Posterior cingulate gyrus (tissue), 11 donors: ENCODE data around the gene NEK11.
A peak's percentile ranks its signal among the peaks of the same experiment; 100 is the strongest.
"Not testable (repeated sequence)": the region's sequence is repeated elsewhere in the genome, so short reads cannot be mapped to it uniquely, and the experiment has no call there.

Experiments
- DNase-seq, 10 donors: peaks; one replicate each; pipeline versions ENCODE4 v3.0.0 to v3.0.0-alpha.2; 2020 to 2021; ENCODE audit warnings: mixed read lengths in 3 of 10
- intact Hi-C: fragments of 100-400 bp; cut with DNase I; formaldehyde crosslinking; loops from one replicate; pipeline ENCODE4 v1.15.1; 2023

The NEK11 gene

DNA sequence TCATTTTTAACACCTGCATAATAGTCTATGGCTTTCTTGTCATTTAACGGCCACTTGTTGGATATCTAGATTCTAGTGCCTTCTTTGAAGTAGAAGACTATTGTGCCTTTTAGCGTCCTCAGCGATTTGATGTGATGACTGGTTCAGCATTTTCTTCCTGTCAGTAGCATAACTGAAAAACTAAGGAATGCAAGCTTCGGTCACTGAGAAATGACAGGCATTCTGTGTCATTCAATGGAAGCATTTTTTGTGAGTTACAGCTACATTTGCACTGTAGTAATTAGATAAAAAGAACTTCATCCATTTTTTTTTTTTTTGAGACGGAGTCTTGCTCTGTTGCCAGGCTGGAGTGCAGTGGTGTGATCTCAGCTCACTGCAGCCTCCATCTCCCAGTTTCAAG lies 10.3 kb downstream of the NEK11 start:
- DNase-seq = no peak
- intact Hi-C loops = no loop called here

DNA sequence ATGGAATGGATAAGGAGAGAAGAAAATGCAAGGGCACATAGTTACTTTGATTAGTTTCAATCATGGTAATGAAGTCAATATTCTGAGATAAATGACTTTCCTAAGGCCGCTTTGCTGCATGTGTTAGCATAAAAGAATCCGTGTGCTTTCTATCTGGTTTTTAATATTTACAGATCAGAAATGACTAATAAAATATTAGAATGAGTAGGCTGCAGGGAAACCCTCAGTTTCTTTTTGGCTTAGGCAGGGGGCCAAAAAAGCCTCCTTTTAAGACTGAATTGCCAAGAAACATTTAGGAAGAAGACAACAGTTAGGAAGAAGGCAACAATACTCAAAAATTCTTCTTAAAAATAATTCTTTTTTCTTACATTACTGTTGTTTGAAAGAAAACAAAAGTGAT lies 11.6 kb downstream of the NEK11 start:
- intact Hi-C loops = no loop called here
- no peak for DNase-seq

DNA sequence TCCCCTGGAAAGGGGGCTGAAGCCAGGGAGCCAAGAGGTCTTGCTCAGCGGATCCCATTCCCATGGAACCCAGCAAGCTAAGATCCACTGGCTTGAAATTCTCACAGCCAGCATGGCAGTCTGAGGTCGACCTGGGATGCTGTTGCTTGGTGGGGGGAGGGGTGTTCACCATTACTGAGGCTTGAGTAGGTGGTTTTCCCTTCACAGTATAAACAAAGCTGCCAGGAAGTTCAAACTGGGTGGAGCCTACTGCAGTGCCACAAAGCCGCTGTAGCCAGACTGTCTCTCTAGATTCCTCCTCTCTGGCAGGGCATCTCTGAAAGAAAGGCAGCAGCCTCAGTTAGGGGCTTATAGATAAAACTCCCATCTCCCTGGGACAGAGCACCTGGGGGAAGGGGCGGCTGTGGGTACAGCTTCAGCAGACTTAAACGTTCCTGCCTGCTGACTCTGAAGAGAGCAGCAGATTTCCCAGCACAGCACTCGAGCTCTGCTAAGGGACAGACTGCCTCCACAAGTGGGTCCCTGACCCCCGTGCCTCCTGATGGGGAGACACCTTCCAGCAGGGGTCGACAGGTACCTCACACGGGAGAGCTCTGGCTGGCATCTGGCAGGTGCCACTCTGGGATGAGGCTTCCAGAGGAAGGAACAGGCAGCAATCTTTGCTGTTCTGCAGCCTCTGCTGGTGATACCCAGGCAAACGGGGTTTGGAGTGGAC lies 15.8 kb downstream of the NEK11 start:
- DNase-seq = peak in 2 of 10 donors; percentile 62 to 70
- intact Hi-C loops = not testable (repeated sequence)

DNA sequence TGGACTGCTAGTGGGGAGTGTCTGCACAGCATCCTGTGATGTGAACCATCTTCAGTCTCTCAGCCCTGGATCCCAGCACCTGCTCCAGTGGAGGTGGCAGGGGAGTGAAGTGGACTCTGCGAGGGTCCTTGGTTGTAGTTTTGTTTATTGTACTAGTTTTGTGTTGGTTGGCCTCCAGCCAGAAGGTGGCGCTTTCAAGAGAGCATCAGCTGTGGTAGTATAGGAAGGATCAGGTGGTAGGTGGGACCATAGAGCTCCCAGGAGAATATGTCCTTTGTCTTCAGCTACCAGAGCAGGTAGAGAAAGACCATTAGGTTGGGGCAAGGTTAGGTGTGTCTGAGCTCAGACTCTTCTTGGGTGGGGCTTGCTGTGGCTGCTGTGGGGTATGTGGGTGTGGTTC lies 20.9 kb downstream of the NEK11 start:
- DNase-seq = no peak
- intact Hi-C loops = no loop called here

DNA sequence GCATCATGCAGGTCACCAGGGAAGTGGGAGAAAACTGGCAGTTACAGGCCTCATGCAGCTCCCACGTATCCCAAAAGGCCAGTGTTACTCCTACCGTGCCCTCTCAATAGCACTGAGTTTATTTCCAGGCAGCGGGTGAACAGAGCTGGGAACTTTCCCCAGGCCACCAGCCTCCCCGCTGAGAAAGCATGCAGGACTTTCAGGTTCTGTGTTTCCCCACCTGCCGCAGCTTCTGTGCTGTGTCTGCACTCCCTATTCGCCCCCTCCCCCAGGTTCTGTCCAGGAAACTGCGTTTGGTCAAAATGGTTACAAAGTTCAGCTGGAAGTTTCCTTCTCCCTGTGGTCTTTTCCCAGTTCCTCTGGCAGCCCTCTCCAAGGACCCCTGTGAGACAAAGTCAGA lies 21.4 kb downstream of the NEK11 start:
- DNase-seq = no peak
- intact Hi-C loops = no loop called here

DNA sequence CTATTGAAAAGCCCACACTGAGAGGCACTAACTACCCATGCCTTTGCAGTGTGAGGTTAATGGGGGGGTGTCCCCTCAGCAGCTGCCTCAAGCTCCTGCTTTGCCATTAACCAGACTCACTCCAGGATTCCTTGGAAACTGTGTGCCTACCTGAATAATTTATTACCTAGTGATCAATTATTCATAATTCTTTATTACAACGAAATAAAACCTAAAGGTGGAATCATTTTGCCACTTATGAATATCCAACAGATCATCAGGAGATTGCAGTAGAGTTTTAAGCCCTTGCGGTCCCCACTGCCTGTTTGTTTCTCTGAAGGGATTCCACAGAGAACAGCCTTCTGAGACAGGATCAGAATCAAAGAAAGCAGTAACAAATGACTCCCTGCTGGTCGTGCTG lies 23.3 kb downstream of the NEK11 start:
- intact Hi-C loops = loop anchor here (5.0 kb wide), 1 partner anchor 977 kb away; no protein-coding TSS in a partner anchor
- DNase-seq = no peak

DNA sequence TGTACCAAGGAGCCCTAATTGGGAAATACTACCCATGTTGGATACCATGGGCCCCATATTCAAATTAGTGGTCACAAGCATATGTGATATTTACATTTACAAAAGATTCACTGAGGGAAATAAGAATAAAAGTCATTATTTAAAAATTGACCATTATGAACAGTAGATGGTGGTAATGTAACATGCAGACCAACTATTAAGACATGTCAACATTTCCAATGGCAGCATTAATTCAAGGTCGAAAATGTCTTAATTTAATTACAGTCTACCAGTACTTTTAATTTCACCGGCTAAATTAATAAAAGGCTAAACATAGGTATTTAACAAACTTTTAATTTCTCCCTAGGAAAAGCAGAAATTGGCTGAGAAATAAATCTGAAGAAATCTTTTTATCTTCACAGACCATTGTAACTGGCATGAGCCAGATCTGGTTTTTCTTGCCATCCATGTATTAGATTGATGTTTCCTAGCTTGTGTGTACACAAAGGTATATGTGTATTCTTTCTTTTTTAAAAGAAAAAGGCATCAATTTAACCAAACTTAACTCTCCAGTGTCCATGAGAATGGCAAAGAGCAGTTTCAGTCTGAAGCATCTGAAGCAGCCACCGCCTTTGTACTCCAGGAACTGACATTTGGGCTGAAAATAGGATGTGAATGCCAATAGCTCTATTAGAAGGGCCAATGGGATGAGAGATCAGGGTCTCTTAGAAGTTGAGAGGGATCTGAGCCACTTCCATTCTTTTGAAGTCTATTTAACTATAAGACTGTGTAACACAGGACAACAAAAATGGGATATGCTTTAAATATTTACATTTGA lies 26.6 kb downstream of the NEK11 start:
- DNase-seq = no peak
- intact Hi-C loops = loop anchor here (1.0 to 5.0 kb wide), 2 partner anchors 89 to 974 kb away; no protein-coding TSS in a partner anchor

DNA sequence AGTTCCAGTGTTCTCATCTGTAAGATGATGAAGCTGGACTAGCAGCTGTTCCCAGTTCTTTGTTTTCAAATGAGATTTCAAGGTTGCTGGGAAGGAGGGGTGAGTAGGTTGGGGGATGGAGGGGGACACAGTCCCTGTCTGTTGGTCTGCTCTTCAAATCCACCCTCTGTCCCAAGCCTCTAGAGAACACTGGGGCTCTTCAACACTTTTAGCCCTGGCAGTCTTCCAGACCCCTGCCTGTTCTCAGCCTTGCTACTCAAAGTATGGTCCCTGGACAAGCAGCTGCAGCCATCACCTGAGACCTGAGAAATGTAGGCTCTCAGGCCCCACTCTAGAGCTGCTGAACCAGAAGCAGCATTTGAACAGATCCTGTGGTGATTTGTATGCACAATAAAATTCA lies 41.3 kb downstream of the NEK11 start:
- no peak for DNase-seq
- intact Hi-C loops = no loop called here

DNA sequence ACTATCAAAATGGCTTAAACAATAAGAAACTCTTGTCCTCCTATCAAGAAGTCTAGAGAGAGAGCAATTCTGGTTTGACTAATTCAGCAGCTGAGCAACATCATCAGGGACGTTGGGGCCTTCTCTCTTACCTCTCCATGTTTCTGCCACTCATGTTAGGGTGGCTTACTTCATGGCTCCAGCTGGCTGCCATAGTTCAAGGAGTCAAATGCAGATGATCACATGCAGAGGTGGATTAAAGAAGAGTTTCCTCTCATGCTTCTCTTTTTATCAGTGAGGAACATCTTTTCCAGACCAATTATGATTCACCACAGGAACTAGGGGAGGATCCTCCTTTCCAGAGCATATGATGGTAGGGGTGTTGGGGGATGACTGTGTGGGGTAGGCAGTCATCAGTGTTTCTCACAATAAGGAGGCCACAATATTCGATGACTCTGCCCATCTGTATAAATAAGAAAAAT lies 45.5 kb downstream of the NEK11 start:
- intact Hi-C loops = no loop called here
- DNase-seq = no peak

DNA sequence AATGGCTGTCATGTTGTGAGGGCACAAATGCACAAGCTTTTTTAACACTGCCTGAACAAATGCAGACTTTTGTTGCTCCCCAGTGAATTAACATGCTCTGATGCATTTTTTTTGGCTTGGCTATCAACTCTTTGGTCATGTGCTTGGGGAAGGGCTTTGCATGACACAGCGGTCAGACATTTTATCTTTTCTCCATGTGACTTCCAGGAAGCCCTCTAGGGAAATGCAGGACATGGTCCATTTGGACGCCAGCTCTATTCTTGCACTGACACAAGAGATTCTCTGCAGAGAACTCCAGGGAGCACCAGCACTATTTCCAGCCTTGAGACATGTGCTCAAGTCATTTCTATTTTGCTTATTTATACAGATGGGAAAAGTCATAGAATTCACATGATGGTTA lies 46.2 kb downstream of the NEK11 start:
- DNase-seq = no peak
- intact Hi-C loops = no loop called here

DNA sequence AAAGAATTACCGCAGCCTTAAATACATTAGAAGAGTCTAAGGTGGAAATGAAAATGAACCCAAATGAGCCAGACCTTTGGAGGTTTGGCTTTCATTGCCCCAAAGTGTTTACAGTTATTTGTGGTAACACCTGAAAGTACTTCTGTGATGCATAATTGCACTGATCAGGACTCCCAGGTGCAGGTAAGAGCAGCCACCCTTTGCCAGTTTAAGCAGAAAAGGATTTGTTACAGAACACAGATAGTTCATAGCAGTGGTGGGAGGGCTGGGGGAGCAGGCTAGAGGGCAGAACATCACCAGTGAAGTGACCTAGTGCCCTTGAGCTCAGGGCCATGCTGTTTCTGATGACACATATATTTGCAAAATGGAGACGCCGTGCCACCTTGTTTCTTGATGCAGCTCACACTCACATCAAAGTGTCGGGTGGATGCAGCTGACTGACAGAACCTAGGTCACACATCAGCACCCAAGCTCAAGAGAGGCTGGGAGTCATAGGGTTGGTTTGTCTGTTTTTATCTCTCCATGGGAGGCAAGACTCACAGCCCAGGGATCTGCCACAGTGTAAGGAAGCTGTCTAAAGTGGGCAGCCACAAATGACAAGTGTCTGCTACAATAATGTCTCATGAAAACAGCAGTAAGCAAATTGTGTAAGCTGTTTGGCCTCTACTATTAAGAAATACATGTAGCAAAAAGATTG lies 49.1 kb downstream of the NEK11 start:
- no peak for DNase-seq
- intact Hi-C loops = no loop called here

DNA sequence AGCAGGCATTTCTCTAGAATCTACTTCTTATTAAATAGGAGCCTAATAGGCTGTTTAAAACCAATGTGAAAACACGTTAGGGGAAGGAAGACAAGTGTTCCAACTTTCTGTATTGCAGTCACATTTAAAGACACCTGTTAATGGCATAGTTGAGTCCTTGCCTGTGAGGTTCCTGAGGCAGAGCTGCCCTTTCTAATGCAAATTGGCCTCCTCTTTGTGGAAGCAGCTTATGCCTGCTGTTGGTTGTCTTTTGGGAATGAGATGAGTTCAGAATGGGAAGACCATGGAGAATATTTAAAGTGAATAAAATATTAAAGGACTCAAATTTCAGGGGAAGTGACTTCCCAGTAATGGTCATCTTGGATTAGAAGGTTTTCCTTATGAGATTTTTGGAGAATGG lies 51.2 kb downstream of the NEK11 start:
- intact Hi-C loops = no loop called here
- DNase-seq = no peak

DNA sequence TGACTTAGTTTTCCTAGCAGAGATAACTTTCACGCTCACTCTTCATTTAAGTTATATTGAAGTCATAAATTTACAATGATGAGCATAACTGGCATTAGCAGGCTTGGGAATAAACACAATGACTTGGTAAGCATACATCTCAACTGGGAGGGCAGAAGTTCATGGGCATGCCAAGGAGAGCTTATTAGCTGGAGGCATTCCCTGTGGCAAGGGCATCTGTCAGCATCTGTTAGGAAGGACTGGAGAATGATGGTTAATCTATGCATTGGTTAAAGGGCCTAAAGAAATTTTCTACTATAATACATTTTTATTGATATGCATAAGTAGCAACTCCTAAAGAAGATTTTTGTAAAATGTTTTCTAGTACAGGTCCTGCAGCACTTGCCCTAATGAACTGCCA lies 52.4 kb downstream of the NEK11 start:
- intact Hi-C loops = no loop called here
- no peak for DNase-seq

DNA sequence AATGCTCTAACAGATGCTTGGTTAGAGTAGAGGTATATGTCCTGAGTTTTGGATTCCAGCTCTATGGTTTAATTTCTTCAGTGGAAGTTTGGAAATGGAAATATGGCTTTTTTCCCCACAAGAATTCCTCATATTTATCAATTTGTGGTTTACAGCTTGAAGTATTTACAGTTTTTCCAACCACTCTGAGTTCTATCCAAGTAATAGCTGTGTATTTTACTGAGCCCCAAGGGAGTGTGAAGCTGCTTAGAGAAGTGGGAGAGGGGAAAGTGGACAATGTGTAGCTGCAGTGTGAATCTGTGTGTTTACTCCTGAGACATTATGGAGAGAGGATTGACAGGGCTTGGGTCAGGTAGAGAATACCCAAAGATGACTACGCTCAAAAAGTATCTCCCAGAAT lies 54.5 kb downstream of the NEK11 start:
- intact Hi-C loops = loop anchor here (10.0 kb wide), 1 partner anchor 64 kb away; no protein-coding TSS in a partner anchor
- DNase-seq = no peak

DNA sequence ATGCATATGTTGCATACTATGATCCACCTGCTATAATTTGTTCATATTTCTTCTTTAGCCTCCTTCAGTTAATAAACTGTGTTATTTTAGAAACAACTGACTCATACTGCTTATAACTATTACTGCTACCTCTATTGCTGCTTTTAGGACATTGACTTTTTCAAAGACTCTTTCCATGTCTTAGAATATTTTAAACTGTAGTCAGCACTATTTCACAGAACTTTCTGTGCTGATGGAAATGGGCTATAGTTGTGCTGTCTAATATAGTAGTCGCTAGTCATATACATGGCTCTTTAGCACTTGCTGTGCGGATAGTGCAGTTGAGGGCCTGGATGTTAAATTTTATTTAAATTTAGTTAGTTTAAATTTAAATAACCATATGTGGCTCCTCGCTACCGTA lies 55.6 kb downstream of the NEK11 start:
- DNase-seq = no peak
- intact Hi-C loops = loop anchor here (10.0 kb wide), 1 partner anchor 63 kb away; no protein-coding TSS in a partner anchor

DNA sequence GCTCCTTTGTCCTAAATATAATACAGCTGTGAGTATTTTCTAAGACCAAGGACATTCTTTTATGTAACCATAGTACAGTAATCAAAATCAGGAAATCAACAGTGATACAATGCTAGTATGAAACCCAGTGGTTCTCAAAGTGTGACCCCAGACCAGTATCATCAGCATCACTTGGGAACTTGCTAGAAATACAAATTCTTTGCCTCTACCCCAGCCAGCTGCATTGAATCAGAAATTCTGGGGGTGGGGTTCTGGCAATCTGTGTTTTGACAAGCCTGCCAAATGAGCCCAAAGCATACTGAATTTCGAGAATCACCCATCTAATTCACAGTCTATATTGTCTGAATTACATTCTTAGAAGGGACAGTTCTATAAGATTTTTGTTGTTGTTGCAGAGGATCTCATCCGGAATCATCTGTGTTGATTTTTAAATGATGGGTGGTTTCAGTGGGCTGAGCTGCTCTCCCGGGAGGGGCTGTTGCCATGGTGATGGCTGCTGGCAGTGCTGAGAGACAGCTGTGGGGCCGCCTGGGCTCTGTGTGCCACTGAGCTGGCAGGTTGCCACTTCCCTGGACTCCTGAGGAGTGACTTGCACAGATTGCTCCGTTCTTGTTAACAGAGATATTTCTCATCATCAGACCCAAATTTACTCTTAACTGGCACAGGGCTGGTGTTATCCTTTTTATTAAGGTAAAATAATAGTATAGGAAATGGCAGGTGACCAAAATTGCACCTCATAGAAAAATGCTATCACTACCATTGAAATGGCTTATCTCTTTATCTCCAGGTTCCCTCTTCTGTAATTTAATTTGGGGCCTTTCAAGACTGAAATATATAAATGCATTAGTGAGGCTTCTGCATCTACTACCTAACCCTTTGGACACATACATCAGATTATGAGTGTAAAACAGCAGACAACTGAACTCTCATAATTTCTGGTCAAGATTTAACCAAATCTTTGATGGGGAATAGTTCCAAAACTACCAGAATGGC lies 56.5 kb downstream of the NEK11 start:
- peak; percentile 89 to 100 (median 96) for DNase-seq
- intact Hi-C loops = loop anchor here (10.0 kb wide), 1 partner anchor 62 kb away; no protein-coding TSS in a partner anchor

DNA sequence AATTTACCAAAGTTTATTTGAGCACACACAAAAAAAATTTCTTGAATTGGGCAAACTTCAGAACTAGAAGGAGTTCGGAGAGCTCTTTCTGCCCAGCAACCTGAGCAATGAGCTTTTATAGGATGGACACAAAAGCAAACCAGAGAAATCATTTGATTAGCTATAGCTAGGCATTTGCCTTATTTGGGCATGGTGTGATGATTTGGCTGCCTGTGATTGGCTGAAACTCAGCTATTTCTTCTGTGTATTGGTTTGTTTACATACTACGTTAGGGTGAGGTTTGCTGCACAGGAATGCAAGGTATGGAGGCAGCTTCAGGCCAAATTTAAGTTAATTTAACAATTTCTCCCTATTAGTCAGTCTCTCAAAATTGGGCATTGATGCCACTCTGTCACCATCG lies 65.1 kb downstream of the NEK11 start:
- DNase-seq = no peak
- intact Hi-C loops = no loop called here

DNA sequence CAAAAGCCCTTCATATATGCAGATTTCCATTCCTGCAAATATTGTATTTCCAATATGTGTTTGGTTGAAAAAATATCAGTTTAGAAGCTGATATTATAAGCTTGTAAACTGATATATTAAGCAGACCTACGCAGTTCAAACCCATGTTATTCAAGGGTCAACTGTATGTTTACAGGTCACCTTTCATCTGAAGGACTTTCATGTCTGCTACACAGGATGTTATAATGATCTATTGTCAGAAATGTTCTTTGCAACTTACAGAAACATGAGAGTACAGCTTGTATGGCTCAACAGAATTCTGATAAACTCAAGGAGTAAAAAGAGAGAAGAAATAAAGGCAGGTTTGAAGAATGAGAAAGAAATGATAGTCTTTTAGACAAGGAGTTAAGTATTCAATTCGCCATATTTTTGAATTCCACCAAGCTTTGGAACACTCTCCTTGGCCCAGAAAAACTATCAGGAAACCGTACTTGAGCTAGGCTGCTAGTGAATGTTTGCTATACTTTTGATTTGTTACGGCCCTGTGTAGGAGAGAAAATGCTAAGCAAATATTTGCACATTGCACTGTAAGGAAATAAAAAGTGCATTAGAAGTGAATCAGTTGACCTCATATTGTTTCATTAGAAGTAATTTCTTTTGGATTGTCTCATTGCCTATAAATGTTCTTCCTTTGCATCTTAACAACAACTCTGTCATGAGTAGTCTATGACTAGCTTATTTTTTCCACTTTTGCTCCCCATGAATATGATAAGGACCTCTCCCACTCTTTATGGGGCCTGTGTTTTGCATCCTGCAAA lies 81.2 kb downstream of the NEK11 start:
- intact Hi-C loops = no loop called here
- no peak for DNase-seq

DNA sequence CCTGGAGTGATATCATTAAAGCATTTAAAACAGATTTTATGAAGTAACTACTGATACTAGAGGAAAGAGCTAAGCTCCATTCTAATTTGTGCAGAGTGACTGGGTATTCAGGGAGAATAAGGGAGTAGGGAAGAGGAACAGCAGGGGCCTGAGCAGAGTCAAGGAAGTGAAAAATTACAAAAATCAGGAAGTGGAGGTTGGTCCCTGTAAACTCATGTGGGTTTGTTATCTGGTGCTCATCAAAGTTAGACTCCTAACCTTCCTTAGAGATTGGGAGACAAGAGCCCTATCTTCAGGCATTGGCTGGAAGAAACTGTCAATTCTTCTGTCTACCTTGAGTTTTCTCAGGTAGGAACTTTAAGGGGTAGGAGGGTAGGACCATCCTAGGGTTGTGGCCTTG lies 82.5 kb downstream of the NEK11 start:
- intact Hi-C loops = no loop called here
- DNase-seq = no peak
